Kidney epithelial cell (primary cell): ENCODE measurements around the gene SLX9. TPM values are rescaled to one million over a fixed set of nuclear protein-coding genes. Genes with fewer than 3 reads are reported as not detected.

Experiments
- DNase-seq: peaks from one replicate; pipeline ENCODE4 v3.0.0-alpha.2; 2010; ENCODE audit warnings: low read depth
- H3K27me3 ChIP-seq: 2 replicates; pipeline ENCODE4 v1.6.0; 2011; ENCODE audit warnings: low read length; ENCODE audit not compliant: control insufficient read depth, insufficient read depth
- H3K36me3 ChIP-seq: 2 replicates; pipeline ENCODE4 v1.5.1; 2011; ENCODE audit warnings: low read length; ENCODE audit not compliant: control insufficient read depth, insufficient read depth
- H3K4me3 ChIP-seq: 2 replicates; pipeline ENCODE4 v1.5.1; 2011; ENCODE audit warnings: low read depth, mild to moderate bottlenecking, control low read depth, low read length
- CTCF ChIP-seq: IDR thresholded peaks from 2 replicates; pipeline ENCODE4 v1.5.1; 2011; ENCODE audit warnings: mild to moderate bottlenecking, moderate library complexity, low read length, control low read depth, inconsistent platforms; ENCODE audit not compliant: insufficient read depth, poor library complexity, severe bottlenecking
- total RNA-seq: library from RNA; depleted of rRNA; stranded (reverse); fragments of >200 nt; gene quantifications from 2 replicates; pipeline ENCODE4 v1.2.3, GENCODE V29; 2015

Gene SLX9
- total RNA-seq, 1 donor from 2014 or later: 38.6 TPM

- Histone ChIP-seq H3K27me3 (peaks cover 28% of the 10 kb centered on the region), H3K4me3 (no peak overlapping the region), H3K36me3 (no peaks in the 10 kb centered on the region)
- no peak for TF ChIP-seq CTCF
- DNase-seq: no peak
Observed at GRCh38 chr21:44908908-44909307, 30.9 kb upstream of the SLX9 start.

- peaks cover 28% of the 10 kb centered on the region for H3K27me3 ChIP-seq
- no peak overlapping the region for H3K4me3 ChIP-seq
- H3K36me3 ChIP-seq: no peaks in the 10 kb centered on the region
- DNase-seq: no peak
- no peak for TF ChIP-seq CTCF
Observed at GRCh38 chr21:44909719-44910118, 30.1 kb upstream of the SLX9 start.

GRCh38 chr21:44910229-44911067 is 29.4 kb upstream of the SLX9 start:
- H3K27me3 ChIP-seq: peaks cover 26% of the 10 kb centered on the region
- no peak for DNase-seq
- TF ChIP-seq CTCF: no peak
- H3K4me3 ChIP-seq: no peak overlapping the region
- no peaks in the 10 kb centered on the region for H3K36me3 ChIP-seq

GRCh38 chr21:44911068-44911383 is 28.8 kb upstream of the SLX9 start:
- peaks cover 21% of the 10 kb centered on the region for H3K27me3 ChIP-seq
- H3K4me3 ChIP-seq: no peak overlapping the region
- H3K36me3 ChIP-seq: no peaks in the 10 kb centered on the region
- DNase-seq: no peak
- no peak for TF ChIP-seq CTCF

- no peak overlapping the region for H3K4me3 ChIP-seq
- no peak for DNase-seq
- no peak for TF ChIP-seq CTCF
- H3K27me3 ChIP-seq: peaks cover 21% of the 10 kb centered on the region
- no peaks in the 10 kb centered on the region for H3K36me3 ChIP-seq
Observed at GRCh38 chr21:44911384-44912157, 28.3 kb upstream of the SLX9 start.
